HepG2 (cell line): ENCODE measurements around the gene PACS1. TPM values are rescaled to one million over a fixed set of nuclear protein-coding genes. Genes with fewer than 3 reads are reported as not detected.

ENCODE experiments used
- CBX1 ChIP-seq: IDR thresholded peaks from one replicate; pipeline ENCODE4 v1.6.1; 2016; ENCODE audit warnings: antibody characterized with exemption, low read depth
- FOXA3 ChIP-seq: IDR thresholded peaks from 2 replicates; pipeline ENCODE4 v1.6.1; 2016; ENCODE audit warnings: missing genetic modification reagents, missing compliant biosample characterization
- MTF2 ChIP-seq: sonication (generic); formaldehyde crosslinking; IDR thresholded peaks from 2 replicates; pipeline ENCODE4 v1.5.0; 2020; ENCODE audit warnings: missing genetic modification reagents, borderline replicate concordance
- NKX3-1 ChIP-seq: sonication (generic); formaldehyde crosslinking; IDR thresholded peaks from 2 replicates; pipeline ENCODE4 v1.5.0; 2020; ENCODE audit warnings: missing genetic modification reagents
- PHF21A ChIP-seq: sonication (generic); formaldehyde crosslinking; IDR thresholded peaks from 2 replicates; pipeline ENCODE4 v1.5.0; 2020; ENCODE audit warnings: mild to moderate bottlenecking, missing genetic modification reagents
- SETDB1 ChIP-seq: sonication (generic); formaldehyde crosslinking; IDR thresholded peaks from 2 replicates; pipeline ENCODE4 v1.5.1; 2020; ENCODE audit warnings: missing genetic modification reagents, mild to moderate bottlenecking, borderline replicate concordance
- SMAD3 ChIP-seq: sonication (generic); formaldehyde crosslinking; IDR thresholded peaks from 2 replicates; pipeline ENCODE4 v1.4.0; 2020; ENCODE audit warnings: missing genetic modification reagents
- SNAI1 ChIP-seq: sonication (generic); formaldehyde crosslinking; IDR thresholded peaks from 2 replicates; pipeline ENCODE4 v1.5.0; 2020; ENCODE audit warnings: mild to moderate bottlenecking, missing genetic modification reagents, borderline replicate concordance
- SRSF9 ChIP-seq: fragments of 200-400 bp; formaldehyde crosslinking; IDR thresholded peaks from 2 replicates; pipeline ENCODE4 v1.6.1; 2018; ENCODE audit warnings: borderline replicate concordance, mild to moderate bottlenecking, low read depth, low read length; ENCODE audit not compliant: insufficient read depth, poor library complexity, severe bottlenecking
- U2AF1 ChIP-seq: fragments of 200-400 bp; formaldehyde crosslinking; optimal IDR thresholded peaks from 2 replicates; pipeline ENCODE3; 2017; ENCODE audit warnings: mild to moderate bottlenecking, low read depth, low read length
- ZNF17 ChIP-seq: sonication (generic); formaldehyde crosslinking; IDR thresholded peaks from 2 replicates; pipeline ENCODE4 v1.5.0; 2020; ENCODE audit warnings: mild to moderate bottlenecking, missing genetic modification reagents
- ZNF441 ChIP-seq: sonication (generic); formaldehyde crosslinking; IDR thresholded peaks from 2 replicates; pipeline ENCODE4 v1.7.0; 2021; ENCODE audit warnings: missing genetic modification reagents, borderline replicate concordance
- polyA plus RNA-seq, 8 experiments: library from polyadenylated mRNA; depleted of rRNA in 3 of 8; stranded (reverse) in 7 of 8; unstranded in 1 of 8; fragments of >200 nt; fragmentation: Illumina TruSeq in 4 of 8; extraction: Trizol in 4 of 8; gene quantifications; 2 replicates each; pipeline versions ENCODE4 v1.2.1 to v1.2.3, GENCODE V29; 2011 to 2016; ENCODE audit warnings: low read depth in 4 of 8, missing spikeins in 1 of 8, mixed read lengths in 1 of 8; ENCODE audit not compliant: insufficient read depth in 1 of 8
- total RNA-seq, 5 experiments: library from RNA; depleted of rRNA; stranded (reverse); fragments of >200 nt; fragmentation: Illumina TruSeq; extraction: Trizol; gene quantifications; 2 replicates each; pipeline ENCODE4 v1.2.3, GENCODE V29; 2016; ENCODE audit warnings: low read depth in 1 of 5
- TF ChIP-seq, protein P1 (sequence below), 2 experiments: fragments of 450-650 bp in 1 of 2; sonication (generic) in 1 of 2; formaldehyde crosslinking in 1 of 2; IDR thresholded peaks; 2 replicates each; pipeline versions ENCODE4 v1.6.1 to v1.8.0; 2016 to 2022; ENCODE audit warnings: antibody characterized with exemption in 1 of 2, mild to moderate bottlenecking in 1 of 2, missing genetic modification reagents in 1 of 2
- TF ChIP-seq, protein P2 (sequence below): sonication (generic); formaldehyde crosslinking; IDR thresholded peaks from 2 replicates; pipeline ENCODE4 v1.5.1; 2020; ENCODE audit warnings: missing genetic modification reagents, mild to moderate bottlenecking, borderline replicate concordance

Gene PACS1
- total and polyA plus RNA-seq, 2 of the 13 experiments (the other 11 are each of a cell fraction or from before 2014, with no cell fraction given) = 7.6 to 8.6 TPM

GRCh38 chr11:66289548-66290329 lies 219.7 kb downstream of the PACS1 start (continued):
- TF ChIP-seq, protein P1, sequence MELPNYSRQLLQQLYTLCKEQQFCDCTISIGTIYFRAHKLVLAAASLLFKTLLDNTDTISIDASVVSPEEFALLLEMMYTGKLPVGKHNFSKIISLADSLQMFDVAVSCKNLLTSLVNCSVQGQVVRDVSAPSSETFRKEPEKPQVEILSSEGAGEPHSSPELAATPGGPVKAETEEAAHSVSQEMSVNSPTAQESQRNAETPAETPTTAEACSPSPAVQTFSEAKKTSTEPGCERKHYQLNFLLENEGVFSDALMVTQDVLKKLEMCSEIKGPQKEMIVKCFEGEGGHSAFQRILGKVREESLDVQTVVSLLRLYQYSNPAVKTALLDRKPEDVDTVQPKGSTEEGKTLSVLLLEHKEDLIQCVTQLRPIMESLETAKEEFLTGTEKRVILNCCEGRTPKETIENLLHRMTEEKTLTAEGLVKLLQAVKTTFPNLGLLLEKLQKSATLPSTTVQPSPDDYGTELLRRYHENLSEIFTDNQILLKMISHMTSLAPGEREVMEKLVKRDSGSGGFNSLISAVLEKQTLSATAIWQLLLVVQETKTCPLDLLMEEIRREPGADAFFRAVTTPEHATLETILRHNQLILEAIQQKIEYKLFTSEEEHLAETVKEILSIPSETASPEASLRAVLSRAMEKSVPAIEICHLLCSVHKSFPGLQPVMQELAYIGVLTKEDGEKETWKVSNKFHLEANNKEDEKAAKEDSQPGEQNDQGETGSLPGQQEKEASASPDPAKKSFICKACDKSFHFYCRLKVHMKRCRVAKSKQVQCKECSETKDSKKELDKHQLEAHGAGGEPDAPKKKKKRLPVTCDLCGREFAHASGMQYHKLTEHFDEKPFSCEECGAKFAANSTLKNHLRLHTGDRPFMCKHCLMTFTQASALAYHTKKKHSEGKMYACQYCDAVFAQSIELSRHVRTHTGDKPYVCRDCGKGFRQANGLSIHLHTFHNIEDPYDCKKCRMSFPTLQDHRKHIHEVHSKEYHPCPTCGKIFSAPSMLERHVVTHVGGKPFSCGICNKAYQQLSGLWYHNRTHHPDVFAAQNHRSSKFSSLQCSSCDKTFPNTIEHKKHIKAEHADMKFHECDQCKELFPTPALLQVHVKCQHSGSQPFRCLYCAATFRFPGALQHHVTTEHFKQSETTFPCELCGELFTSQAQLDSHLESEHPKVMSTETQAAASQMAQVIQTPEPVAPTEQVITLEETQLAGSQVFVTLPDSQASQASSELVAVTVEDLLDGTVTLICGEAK (IDR thresholded peaks at IDR 0.05) = no peak
- TF ChIP-seq, protein P1 (CRISPR knock-in tag; IDR thresholded peaks at IDR 0.05) = no peak; the same call in 1 of the 2 replicates
- TF ChIP-seq MTF2 (no peak), SRSF9 (no peak), FOXA3 (0 out of 2 replicates have a peak, but pooled peaks have one; percentile 24), U2AF1 (no peak), PHF21A (no peak), CBX1 (no peak), ZNF441 (peak; percentile 89; the same call in 1 of the 2 replicates), NKX3-1 (CRISPR knock-in tag) (no peak; the same call in none of the 2 replicates), SNAI1 (CRISPR knock-in tag) (peak; percentile 76; the same call in 1 of the 2 replicates), ZNF17 (CRISPR knock-in tag) (no peak; the same call in 1 of the 2 replicates), SMAD3 (peak; percentile 20; the same call in 1 of the 2 replicates), SETDB1 (CRISPR knock-in tag) (no peak)
- TF ChIP-seq, protein P2, sequence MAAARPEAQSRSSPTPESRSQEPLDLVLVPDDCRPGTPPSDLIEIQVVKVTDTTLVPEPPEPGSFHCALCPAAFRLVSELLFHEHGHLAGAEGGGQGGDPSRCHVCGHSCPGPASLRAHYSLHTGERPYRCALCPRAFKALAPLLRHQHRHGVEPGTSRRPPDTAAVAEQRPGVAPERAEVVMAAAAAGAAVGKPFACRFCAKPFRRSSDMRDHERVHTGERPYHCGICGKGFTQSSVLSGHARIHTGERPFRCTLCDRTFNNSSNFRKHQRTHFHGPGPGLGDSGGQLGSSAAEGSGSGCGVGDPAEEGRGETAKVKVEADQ (CRISPR knock-in tag) = no peak
